Parietal lobe (tissue), 2 donors: ENCODE measurements around the gene MSLN. TPM values are rescaled to one million over a fixed set of nuclear protein-coding genes. Genes with fewer than 3 reads are reported as not detected.

Source experiments
- small RNA-seq: library from RNA; depleted of rRNA; stranded (forward); fragments of <200 nt; gene quantifications from one replicate; pipeline ENCODE3, GENCODE V24; 2014; ENCODE audit warnings: low replicate concordance
- total RNA-seq: library from RNA; depleted of rRNA; stranded (reverse); fragments of >200 nt; gene quantifications from one replicate; pipeline ENCODE4 v1.2.3, GENCODE V29; 2014

MSLN gene
- not detected for total RNA-seq

DNA sequence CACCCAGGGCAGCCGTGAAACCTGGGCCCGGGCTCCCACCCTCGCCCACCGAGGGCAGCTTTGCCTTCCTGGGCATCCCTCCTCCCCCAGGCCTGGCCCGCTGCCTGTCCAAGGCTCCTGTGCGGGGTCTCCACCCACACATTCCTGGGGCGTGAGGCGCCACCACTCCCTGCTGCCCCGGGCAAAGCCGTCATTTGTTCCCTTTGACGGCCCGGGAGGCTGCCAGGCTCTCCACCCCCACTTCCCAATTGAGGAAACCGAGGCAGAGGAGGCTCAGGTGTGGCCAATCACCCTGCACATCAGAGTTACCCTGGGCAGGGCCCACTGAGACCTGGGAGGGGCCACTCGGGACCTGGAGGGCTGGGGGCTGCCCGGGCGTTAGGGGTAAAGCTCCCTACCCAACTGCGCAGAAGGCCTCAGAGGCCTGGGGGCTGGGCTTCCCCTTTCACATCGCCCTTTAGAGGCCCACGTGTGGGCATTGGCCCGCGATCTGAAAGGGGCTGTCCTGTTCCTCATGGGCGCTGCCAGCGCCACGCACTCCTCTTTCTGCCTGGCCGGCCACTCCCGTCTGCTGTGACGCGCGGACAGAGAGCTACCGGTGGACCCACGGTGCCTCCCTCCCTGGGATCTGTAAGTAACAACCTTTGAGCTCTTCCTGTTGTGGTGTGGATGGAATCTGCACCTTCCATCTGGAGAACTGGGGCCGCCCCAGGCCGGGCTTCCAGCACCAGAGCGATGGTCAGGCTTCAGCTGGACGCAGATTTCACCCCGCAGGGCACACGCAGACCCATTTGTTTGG is at the start of gene MSLN:
Gene MSLN (plus strand): TSS at position 190 of the 799 bp plus-strand sequence. CDS start 1,947 bp downstream, outside the sequence.

DNA sequence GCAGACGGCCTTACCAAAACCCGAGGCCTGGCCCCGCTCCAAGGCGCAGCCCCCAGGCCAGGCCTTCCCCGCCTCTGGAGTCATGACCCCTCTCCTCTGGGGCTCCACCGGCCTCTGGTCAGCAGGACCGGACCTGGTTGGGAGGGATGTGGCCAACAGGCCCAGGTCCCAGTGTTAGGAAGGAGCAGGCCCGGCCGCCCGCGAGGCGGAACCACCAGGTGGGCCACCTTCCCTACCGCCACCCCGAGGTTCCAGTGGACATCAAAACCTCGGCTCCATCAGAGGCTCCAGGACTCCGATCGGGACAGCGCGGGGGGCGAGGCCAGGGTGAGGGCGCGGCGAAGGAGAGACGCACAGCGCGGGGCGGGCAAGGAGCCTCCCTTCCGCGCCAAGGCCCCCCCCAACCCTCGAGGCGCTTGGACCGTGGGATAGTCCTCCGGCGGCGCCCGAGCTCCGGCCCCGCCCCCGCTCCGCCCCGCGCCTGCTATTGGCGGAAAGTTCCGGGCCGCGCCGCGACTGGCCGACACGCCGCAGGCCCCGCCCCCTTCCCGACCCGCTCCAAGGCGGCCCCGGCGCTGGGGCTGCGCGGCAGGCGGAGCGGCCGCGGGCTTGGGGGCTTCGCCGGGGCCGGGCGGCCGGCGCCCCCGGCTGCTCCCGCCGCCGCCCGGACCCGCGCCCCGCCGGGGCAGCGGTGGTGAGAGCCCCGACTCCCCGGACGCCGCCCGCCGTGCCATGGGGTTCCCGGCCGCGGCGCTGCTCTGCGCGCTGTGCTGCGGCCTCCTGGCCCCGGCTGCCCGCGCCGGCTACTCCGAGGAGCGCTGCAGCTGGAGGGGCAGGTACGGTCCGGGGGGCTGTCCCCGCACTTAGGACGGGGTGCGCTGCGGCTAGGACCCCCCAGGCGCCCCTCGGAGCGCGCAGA is 45.7 kb upstream of the MSLN start, which contains the start of gene METRN:
Gene METRN (plus strand): TSS at position 561 of the 919 bp plus-strand sequence. CDS start 172 bp downstream, at position 733.

DNA sequence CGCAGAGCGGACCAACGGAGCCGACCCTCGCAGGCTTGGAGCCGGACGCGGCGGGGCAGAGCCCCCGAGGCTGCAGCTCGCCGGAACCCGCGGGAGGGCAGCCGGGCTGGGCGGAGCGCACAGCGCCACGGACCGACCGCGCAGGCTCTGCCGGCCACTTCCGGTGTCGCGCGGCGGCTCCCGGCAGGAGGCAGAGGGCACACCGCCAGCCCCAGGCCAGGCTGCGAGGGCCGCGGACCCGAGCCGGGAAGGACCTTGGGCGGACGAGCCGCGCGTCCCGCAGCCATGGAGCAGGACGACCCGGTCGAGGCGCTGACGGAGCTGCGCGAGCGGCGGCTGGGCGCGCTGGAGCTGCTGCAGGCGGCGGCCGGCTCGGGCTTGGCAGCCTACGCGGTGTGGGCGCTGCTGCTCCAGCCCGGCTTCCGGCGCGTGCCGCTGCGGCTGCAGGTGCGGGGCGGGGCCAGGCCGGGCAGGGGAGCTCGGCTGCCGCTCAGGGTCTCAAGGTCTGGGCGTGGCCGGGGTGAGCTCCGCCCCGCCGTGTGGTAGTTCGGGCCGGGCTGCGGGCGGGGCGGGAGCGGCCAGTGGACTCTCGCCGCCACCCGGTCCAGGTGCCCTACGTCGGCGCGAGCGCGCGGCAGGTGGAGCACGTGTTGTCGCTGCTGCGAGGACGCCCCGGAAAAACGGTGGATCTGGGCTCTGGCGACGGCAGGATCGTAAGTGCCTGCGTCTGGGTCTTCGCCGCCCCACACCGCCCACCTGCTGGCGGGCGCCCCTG is 39.4 kb upstream of the MSLN start, which contains the start of gene ANTKMT:
Gene ANTKMT (plus strand): TSS at position 157 of the 775 bp plus-strand sequence. CDS start 129 bp downstream, at position 286.

DNA sequence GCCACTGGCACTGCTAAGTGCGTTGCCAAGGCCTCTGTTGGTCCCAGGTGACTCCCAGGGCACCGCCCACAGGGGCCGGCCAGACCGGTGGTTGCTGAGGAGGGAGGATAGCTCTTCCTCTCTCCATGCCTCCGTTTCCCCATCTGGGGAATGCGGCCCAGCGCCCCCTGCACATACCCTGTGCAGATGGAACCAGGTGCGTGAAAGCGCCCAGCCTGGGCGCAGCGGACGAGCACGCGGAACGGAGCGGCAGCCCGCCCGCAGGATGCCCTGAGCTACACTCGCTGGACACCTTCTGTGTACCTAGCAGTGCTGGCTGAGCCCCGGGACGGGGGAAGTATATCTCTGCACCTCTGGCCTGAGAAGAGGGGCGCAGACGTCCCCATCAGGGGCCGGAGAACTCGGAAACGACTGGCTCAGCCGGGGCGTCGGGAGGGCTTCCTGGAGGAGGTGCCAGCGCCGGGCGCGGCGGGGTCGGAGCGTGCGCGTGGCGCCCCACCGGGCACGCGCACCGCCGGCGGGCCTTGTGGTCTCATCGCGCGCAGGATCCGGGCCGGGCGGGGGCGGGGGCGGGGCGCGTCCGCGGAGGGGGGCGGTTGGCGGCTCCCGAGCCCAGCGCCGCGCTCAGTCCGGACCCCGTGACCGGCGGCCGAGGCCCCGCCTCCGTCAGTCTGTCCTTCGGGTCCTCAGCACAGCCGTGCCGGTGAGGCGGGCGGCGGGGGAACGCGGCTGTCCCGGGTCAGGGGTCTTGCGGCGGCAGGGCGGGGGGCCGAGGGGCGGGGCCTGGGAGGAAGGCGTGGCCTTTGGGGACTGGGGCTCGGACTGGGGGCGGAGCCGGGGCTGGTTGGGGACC is 33.9 kb upstream of the MSLN start, which contains the start of the genes CCDC78 and HAGHL:
Gene CCDC78 (minus strand): TSS at position 6 of the 853 bp plus-strand sequence. CDS start 76 bp downstream, outside the sequence.
Gene HAGHL (plus strand): TSS at position 669 of the 853 bp plus-strand sequence. CDS start 404 bp downstream, outside the sequence.

DNA sequence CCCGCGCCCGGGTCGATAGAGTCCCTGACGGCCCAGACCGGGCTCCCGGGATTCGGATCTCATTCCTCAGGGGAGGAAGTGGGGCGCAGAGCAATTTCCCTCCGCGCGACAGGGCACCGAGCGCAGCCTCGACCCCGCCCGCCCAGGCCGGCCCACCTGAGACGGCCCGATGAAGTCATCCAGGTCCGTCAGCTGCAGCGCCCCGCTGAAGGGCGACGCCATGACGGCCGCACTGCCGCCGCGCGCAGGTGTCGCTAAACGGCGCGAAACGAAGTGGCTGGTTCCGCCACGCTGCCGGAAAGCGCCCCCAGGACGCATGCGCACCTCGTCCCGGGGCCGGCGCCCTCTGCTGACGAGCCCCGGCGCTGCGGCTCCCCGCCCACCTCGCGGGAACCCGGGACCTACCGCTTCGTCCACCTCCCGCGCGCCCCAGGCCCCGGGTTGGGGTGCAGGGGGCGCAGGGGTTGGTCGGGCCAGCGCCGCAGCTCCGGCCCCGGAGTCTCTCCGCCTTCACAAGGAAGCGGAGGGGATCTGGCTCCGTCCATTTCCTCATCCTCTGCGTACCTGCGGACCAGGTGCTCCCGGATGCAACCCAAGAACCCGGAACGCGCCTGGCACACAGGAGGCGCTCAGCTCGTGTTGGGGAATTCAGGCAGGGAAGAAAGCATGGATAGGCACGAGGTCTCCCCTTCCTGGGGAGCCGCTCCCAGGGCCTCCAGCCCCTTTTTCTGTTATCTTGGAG is 19.6 kb upstream of the MSLN start, which contains the start of gene CIAO3:
Gene CIAO3 (minus strand): TSS at position 234 of the 742 bp plus-strand sequence. CDS start 12 bp downstream, at position 222.

DNA sequence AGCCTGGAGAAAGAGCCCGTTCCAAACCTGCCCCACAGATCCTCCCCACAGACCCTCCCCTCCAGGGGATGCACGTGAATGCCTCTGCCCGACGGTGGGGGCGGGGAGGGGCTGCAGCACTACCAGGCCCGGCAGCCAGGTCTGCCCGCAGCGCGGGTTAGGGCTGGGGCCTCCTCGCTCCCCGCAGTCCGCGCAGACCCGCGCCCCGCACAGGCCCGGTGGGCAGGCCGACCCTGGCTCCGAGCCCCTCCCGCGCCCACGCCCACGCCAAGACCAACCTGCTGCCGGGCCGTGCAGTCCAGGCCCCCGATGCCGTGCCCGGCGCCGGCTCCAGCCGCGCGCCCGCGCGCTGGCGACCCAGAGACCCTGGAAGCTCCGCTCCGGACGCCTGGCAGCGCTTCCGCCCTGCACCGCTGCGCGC is 27.5 kb downstream of the MSLN start, which contains the start of gene RPUSD1:
Gene RPUSD1 (minus strand): TSS at position 404 of the 421 bp plus-strand sequence. CDS start 644 bp downstream, outside the sequence.

DNA sequence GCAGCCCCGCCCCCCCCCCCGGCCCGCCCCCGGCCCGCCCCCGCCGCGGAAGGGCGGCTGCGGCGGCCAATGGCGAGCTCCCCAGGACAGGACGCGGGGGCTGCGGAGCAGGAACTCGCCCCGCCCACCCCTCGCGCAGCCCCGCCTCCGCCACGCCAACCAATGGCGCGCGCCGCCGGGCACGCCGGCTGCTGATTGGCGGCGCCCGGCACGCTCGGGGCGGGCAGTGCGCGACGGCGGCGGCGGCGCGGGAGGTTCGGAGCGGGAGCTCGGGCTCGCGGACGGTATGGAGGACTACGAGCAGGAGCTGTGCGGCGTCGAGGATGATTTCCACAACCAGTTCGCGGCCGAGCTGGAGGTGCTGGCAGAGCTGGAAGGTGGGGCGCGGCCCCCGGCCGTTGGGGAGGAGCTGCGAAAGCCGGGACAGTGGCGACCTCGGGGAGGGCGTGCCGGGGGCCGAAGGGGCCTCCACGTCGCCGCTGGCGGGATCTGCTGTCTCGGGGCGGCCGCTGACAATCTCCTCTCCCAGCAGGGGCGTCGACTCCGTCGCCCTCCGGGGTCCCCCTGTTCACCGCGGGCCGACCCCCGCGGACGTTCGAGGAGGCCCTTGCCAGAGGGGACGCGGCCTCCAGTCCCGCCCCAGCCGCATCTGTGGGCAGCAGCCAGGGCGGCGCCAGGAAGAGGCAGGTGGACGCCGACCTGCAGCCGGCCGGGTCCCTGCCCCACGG is 28.0 kb downstream of the MSLN start, which contains the start of gene CHTF18:
Gene CHTF18 (plus strand): TSS at position 222 of the 728 bp plus-strand sequence. CDS start 65 bp downstream, at position 287.

DNA sequence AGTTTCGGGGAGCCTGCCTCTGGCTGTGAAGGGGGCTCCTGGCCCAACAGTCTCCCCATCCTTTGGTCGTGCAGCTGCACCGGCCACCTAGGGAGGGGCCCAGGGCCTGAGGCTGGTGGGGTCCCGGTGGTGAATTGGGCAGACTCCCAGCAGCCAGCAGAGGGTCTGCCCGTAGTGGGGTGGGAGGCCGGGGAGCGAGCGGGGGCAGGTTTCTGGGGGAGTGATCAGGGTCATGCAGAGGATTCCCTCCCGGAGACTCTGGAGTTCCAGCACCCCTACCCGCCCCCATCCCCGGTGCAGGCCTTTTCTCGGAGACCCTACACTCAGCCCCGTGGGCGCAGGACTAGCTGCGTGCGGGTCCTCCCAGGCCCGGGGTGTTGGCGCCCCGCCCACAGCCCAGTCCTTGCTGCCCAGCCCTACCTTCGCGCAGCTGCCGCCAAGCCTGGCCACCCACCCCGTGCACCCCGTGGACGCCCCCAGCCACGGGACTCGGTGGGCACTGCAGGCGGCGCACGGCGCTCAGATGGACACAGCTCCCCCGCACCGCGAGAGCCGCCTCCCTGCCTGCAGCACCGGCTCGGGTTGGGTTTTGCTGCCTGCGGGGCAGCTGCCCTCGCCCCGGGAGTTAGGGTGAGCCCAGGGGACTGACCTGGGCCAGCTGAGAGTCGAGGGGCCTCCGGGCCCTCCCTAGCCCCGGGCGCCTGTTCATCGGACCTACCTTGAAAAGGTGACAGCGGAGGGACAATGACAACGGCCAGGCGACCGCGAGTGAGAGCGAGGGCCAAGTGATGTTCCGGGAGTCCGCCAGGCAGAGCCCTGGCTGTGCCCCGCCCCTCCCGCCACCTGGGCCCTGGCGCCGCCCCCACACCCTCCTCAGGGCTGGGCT is 39.7 kb downstream of the MSLN start, which contains the start of gene GNG13:
Gene GNG13 (minus strand): TSS at position 787 of the 886 bp plus-strand sequence. CDS start 1,657 bp downstream, outside the sequence.

Small RNA genes lying within 50 kb of the gene (small RNA-seq; reads per million reads assigned to genes)
- not detected for gene MIR662

Other genes with a start within 250 kb of the MSLN start
- gene CAPN15, start 233.0 kb upstream of the MSLN start, total RNA-seq: 20.7 TPM
- gene PRR35, start 200.3 kb upstream of the MSLN start, total RNA-seq: not detected
- 0.31 TPM for gene NHLRC4, start 193.7 kb upstream of the MSLN start, total RNA-seq
- 42.3 TPM for gene PIGQ, start 190.8 kb upstream of the MSLN start, total RNA-seq
- gene RAB40C, start 170.7 kb upstream of the MSLN start, total RNA-seq: 27.5 TPM
- gene WFIKKN1, start 129.7 kb upstream of the MSLN start, total RNA-seq: 1.3 TPM
- 36.6 TPM for gene METTL26, start 124.4 kb upstream of the MSLN start, total RNA-seq
- gene MCRIP2, start 118.9 kb upstream of the MSLN start, total RNA-seq: 8.1 TPM
- gene WDR90, start 111.4 kb upstream of the MSLN start, total RNA-seq: 26.9 TPM
- 55.1 TPM for gene RHOT2, start 92.6 kb upstream of the MSLN start, total RNA-seq
- 1.6 TPM for gene RHBDL1, start 85.1 kb upstream of the MSLN start, total RNA-seq
- 60.1 TPM for gene STUB1, start 80.3 kb upstream of the MSLN start, total RNA-seq
- 23.2 TPM for gene JMJD8, start 76.4 kb upstream of the MSLN start, total RNA-seq
- 6.6 TPM for gene WDR24, start 70.3 kb upstream of the MSLN start, total RNA-seq
- 10.6 TPM for gene FBXL16, start 54.9 kb upstream of the MSLN start, total RNA-seq
- gene METRN, start 45.6 kb upstream of the MSLN start, total RNA-seq: 17.5 TPM
- gene ANTKMT, start 39.6 kb upstream of the MSLN start, total RNA-seq: 21.0 TPM
- 7.5 TPM for gene CCDC78, start 34.3 kb upstream of the MSLN start, total RNA-seq
- gene HAGHL, start 33.6 kb upstream of the MSLN start, total RNA-seq: 10.6 TPM
- gene CIAO3, start 19.7 kb upstream of the MSLN start, total RNA-seq: 84.2 TPM
- gene RPUSD1, start 27.6 kb downstream of the MSLN start, total RNA-seq: 15.3 TPM
- gene CHTF18, start 27.9 kb downstream of the MSLN start, total RNA-seq: 21.0 TPM
- not detected for gene GNG13, start 40.0 kb downstream of the MSLN start, total RNA-seq
- gene LMF1, start 210.2 kb downstream of the MSLN start, total RNA-seq: 17.2 TPM
- 28.5 TPM for gene SOX8, start 221.0 kb downstream of the MSLN start, total RNA-seq